Mesothelial cell of epicardium (in vitro differentiated cells): ENCODE data around the gene RNU5D-1. TPM values are rescaled to one million over a fixed set of nuclear protein-coding genes. Genes with fewer than 3 reads are reported as not detected.
"Not testable (repeated sequence)": the region's sequence is repeated elsewhere in the genome, so short reads cannot be mapped to it uniquely, and the experiment has no call there.

Source experiments
- DNase-seq, 2 experiments: peaks; one replicate each; pipeline ENCODE4 v3.0.0; 2021; ENCODE audit warnings: low spot score in 2 of 2; ENCODE audit not compliant: unreplicated experiment in 2 of 2
- H3K27ac Mint-ChIP-seq: 2 replicates; pipeline ENCODE4 v1.8.0; 2021; ENCODE audit warnings: mixed read lengths
- H3K27me3 Mint-ChIP-seq: 2 replicates; pipeline ENCODE4 v1.8.0; 2021; ENCODE audit warnings: low read depth, mixed read lengths
- H3K36me3 Mint-ChIP-seq: 2 replicates; pipeline ENCODE4 v1.8.0; 2021; ENCODE audit warnings: mixed read lengths
- H3K4me1 Mint-ChIP-seq: 2 replicates; pipeline ENCODE4 v1.8.0; 2021; ENCODE audit warnings: mixed read lengths
- H3K4me3 Mint-ChIP-seq: 2 replicates; pipeline ENCODE4 v1.8.0; 2021; ENCODE audit warnings: mild to moderate bottlenecking, moderate library complexity, mixed read lengths
- H3K9me3 Mint-ChIP-seq: 2 replicates; pipeline ENCODE4 v1.8.0; 2021; ENCODE audit warnings: mixed read lengths
- CTCF ChIP-seq: fragments of 200-600 bp; sonication (generic); IDR thresholded peaks from one replicate; pipeline ENCODE4 v1.5.0; 2021; ENCODE audit warnings: antibody characterized with exemption; ENCODE audit not compliant: unreplicated experiment
- total RNA-seq: library from RNA; stranded (reverse); gene quantifications from 3 replicates; pipeline ENCODE4 v1.2.1, GENCODE V29; 2021

Gene RNU5D-1
- total RNA-seq, 1 donor from 2014 or later: not detected

- H3K4me3 Mint-ChIP-seq: peak overlapping the region; percentile 87
- peak overlapping the region; percentile 99 for H3K27ac Mint-ChIP-seq
- H3K9me3 Mint-ChIP-seq: no peaks in the 10 kb centered on the region
- H3K4me1 Mint-ChIP-seq: peaks cover 24% of the 10 kb centered on the region
- no peak for TF ChIP-seq CTCF
- H3K27me3 Mint-ChIP-seq: no peaks in the 10 kb centered on the region
- no peak for DNase-seq
- H3K36me3 Mint-ChIP-seq: peaks cover 32% of the 10 kb centered on the region
These were observed 45.7 kb upstream of the RNU5D-1 start for GRCh38 chr1:44776730-44777068.

- DNase-seq: no peak
- no peaks in the 10 kb centered on the region for H3K9me3 Mint-ChIP-seq
- TF ChIP-seq CTCF: no peak
- H3K27ac Mint-ChIP-seq: peak overlapping the region; percentile 99
- H3K27me3 Mint-ChIP-seq: no peaks in the 10 kb centered on the region
- peaks cover 27% of the 10 kb centered on the region for H3K36me3 Mint-ChIP-seq
- H3K4me3 Mint-ChIP-seq: peak overlapping the region; percentile 87
- H3K4me1 Mint-ChIP-seq: peaks cover 24% of the 10 kb centered on the region
These were observed 45.2 kb upstream of the RNU5D-1 start for GRCh38 chr1:44775930-44776729.

GRCh38 chr1:44775078-44775929 is 44.3 kb upstream of the RNU5D-1 start, which contains the start of gene RPS8:
Gene RPS8, plus strand, starts transcription at chr1:44775540. Its CDS starts 57 bp downstream, at chr1:44775597.
- Mint-ChIP-seq H3K27me3 (no peaks in the 10 kb centered on the region), H3K27ac (peak within 1 kb of the TSS; percentile 99), H3K9me3 (no peaks in the 10 kb centered on the region), H3K4me1 (peaks cover 24% of the 10 kb centered on the region), H3K36me3 (peaks cover 24% of the 10 kb centered on the region), H3K4me3 (peak within 1 kb of the TSS; percentile 87)
- no peak for TF ChIP-seq CTCF
- peak; percentile 73 to 86 for DNase-seq

GRCh38 chr1:44766421-44766820 is 35.5 kb upstream of the RNU5D-1 start:
- not testable (repeated sequence) for DNase-seq, H3K36me3 Mint-ChIP-seq, H3K27me3 Mint-ChIP-seq, H3K27ac Mint-ChIP-seq, H3K4me1 Mint-ChIP-seq, H3K9me3 Mint-ChIP-seq, H3K4me3 Mint-ChIP-seq

GRCh38 chr1:44760876-44761275 is 29.9 kb upstream of the RNU5D-1 start:
- DNase-seq: no peak
- H3K4me3 Mint-ChIP-seq: no peak overlapping the region
- TF ChIP-seq CTCF: no peak
- peaks cover 22% of the 10 kb centered on the region for H3K36me3 Mint-ChIP-seq
- H3K4me1 Mint-ChIP-seq: no peaks in the 10 kb centered on the region
- H3K27ac Mint-ChIP-seq: no peak overlapping the region
- H3K27me3 Mint-ChIP-seq: no peaks in the 10 kb centered on the region
- H3K9me3 Mint-ChIP-seq: no peaks in the 10 kb centered on the region

GRCh38 chr1:44759077-44759476 is 28.1 kb upstream of the RNU5D-1 start:
- DNase-seq: no peak
- H3K36me3 Mint-ChIP-seq: peaks cover 28% of the 10 kb centered on the region
- TF ChIP-seq CTCF: no peak
- no peaks in the 10 kb centered on the region for H3K4me1 Mint-ChIP-seq
- no peak overlapping the region for H3K27ac Mint-ChIP-seq
- no peaks in the 10 kb centered on the region for H3K27me3 Mint-ChIP-seq
- no peaks in the 10 kb centered on the region for H3K9me3 Mint-ChIP-seq
- H3K4me3 Mint-ChIP-seq: no peak overlapping the region
